K562 (cell line): ENCODE measurements around the gene EFCAB12. TPM values are rescaled to one million over a fixed set of nuclear protein-coding genes. Genes with fewer than 3 reads are reported as not detected.
A peak's percentile ranks its signal among the peaks of the same experiment; 100 is the strongest.

Experiments used
- BRF1 ChIP-seq: IDR thresholded peaks from 3 replicates; pipeline ENCODE4 v1.6.1; 2011; ENCODE audit warnings: borderline replicate concordance, mild to moderate bottlenecking; ENCODE audit not compliant: insufficient read length; ENCODE audit errors: extremely low read depth
- CHAMP1 ChIP-seq: fragments of 450-650 bp; IDR thresholded peaks from 2 replicates; pipeline ENCODE4 v1.6.1; 2016; ENCODE audit warnings: mild to moderate bottlenecking
- EHMT2 ChIP-seq: fragments of 450-650 bp; IDR thresholded peaks from 2 replicates; pipeline ENCODE4 v1.6.1; 2018; ENCODE audit warnings: antibody characterized with exemption
- EP400 ChIP-seq: fragments of 450-650 bp; IDR thresholded peaks from 2 replicates; pipeline ENCODE4 v1.6.1; 2017; ENCODE audit warnings: antibody characterized with exemption, mild to moderate bottlenecking, moderate library complexity
- FOXP1 ChIP-seq: sonication (generic); formaldehyde crosslinking; IDR thresholded peaks from 2 replicates; pipeline ENCODE4 v1.8.0; 2022; ENCODE audit warnings: mild to moderate bottlenecking, missing genetic modification reagents
- HLTF ChIP-seq: fragments of 450-650 bp; IDR thresholded peaks from 2 replicates; pipeline ENCODE4 v1.6.1; 2016
- IFI16 ChIP-seq: fragments of 250-450 bp; sonication (Bioruptor Pico); IDR thresholded peaks from 2 replicates; pipeline ENCODE4 v2.1.2; 2022; ENCODE audit warnings: mild to moderate bottlenecking, inconsistent platforms
- ILK ChIP-seq: fragments of 450-650 bp; IDR thresholded peaks from 2 replicates; pipeline ENCODE4 v1.6.1; 2016; ENCODE audit warnings: missing genetic modification characterization, low read depth, mild to moderate bottlenecking, missing compliant biosample characterization, moderate library complexity, borderline replicate concordance
- KAT8 ChIP-seq: fragments of 450-650 bp; IDR thresholded peaks from 2 replicates; pipeline ENCODE4 v1.6.1; 2016; ENCODE audit warnings: low read depth, mild to moderate bottlenecking
- KDM1A ChIP-seq, 2 experiments: fragments of 450-650 bp; IDR thresholded peaks; 2 replicates each; pipeline ENCODE4 v1.6.1; 2016; ENCODE audit warnings: mild to moderate bottlenecking in 2 of 2
- KDM2B ChIP-seq: fragments of 250-450 bp; sonication (Bioruptor Pico); IDR thresholded peaks from 2 replicates; pipeline ENCODE4 v1.8.0; 2021; ENCODE audit warnings: mild to moderate bottlenecking, moderate library complexity
- NCOA4 ChIP-seq: fragments of 450-650 bp; IDR thresholded peaks from 2 replicates; pipeline ENCODE4 v1.6.1; 2018; ENCODE audit warnings: mild to moderate bottlenecking; ENCODE audit not compliant: partially characterized antibody
- POLR2G ChIP-seq: fragments of 200-400 bp; formaldehyde crosslinking; IDR thresholded peaks from 2 replicates; pipeline ENCODE4 v1.6.1; 2017; ENCODE audit warnings: low read depth, mild to moderate bottlenecking, antibody characterized with exemption, low read length, moderate library complexity
- ZNF232 ChIP-seq: sonication (generic); formaldehyde crosslinking; IDR thresholded peaks from 2 replicates; pipeline ENCODE4 v1.8.0; 2022; ENCODE audit warnings: mild to moderate bottlenecking, missing genetic modification reagents
- ZNF316 ChIP-seq: fragments of 450-650 bp; IDR thresholded peaks from 2 replicates; pipeline ENCODE4 v1.6.1; 2016
- ZNF586 ChIP-seq: fragments of 450-650 bp; formaldehyde crosslinking; conservative IDR thresholded peaks from 2 replicates; pipeline ENCODE4 v1.4.0; 2020; ENCODE audit warnings: mild to moderate bottlenecking, moderate library complexity
- polyA plus RNA-seq, 8 experiments: library from polyadenylated mRNA; depleted of rRNA in 4 of 8; stranded (reverse) in 5 of 8; unstranded in 3 of 8; fragments of >200 nt; fragmentation: Nextera tagmentation in 2 of 8; fragmentation: Illumina TruSeq in 1 of 8; extraction: Ambion mirVana in 2 of 8; extraction: Trizol in 1 of 8; gene quantifications; 2 replicates each; pipeline versions ENCODE4 v1.2.1 to v1.2.3, GENCODE V29; 2011 to 2014; ENCODE audit warnings: inconsistent platforms in 1 of 8, missing spikeins in 1 of 8
- total RNA-seq, 7 experiments: library from RNA; depleted of rRNA in 6 of 7; stranded (reverse); fragments of >200 nt in 6 of 7; fragmentation: Illumina TruSeq in 2 of 7; extraction: Trizol in 2 of 7; gene quantifications; 2 replicates each; pipeline versions ENCODE4 v1.2.1 to v1.2.3, GENCODE V29; 2011 to 2021; ENCODE audit warnings: low replicate concordance in 1 of 7
- TF ChIP-seq, protein P1 (sequence below): fragments of 250-450 bp; sonication (Bioruptor Pico); IDR thresholded peaks from 2 replicates; pipeline ENCODE4 v1.4.0; 2020; ENCODE audit warnings: mild to moderate bottlenecking, moderate library complexity
- TF ChIP-seq, protein P2 (sequence below): IDR thresholded peaks from 2 replicates; pipeline ENCODE4 v1.6.1; 2014; ENCODE audit warnings: antibody characterized with exemption
- TF ChIP-seq, protein P3 (sequence below): fragments of 450-650 bp; conservative IDR thresholded peaks from 2 replicates; pipeline ENCODE4 v1.6.1; 2016; ENCODE audit warnings: missing genetic modification characterization, low read depth, mild to moderate bottlenecking, control low read depth, missing compliant biosample characterization

EFCAB12 gene
- total and polyA plus RNA-seq, 9 of the 15 experiments (the other 6 are each of a cell fraction or from before 2014, with no cell fraction given) = 0.08 to 0.95 (median 0.56) TPM; not detected in 1

GRCh38 chr3:129439226-129439816 is 10.9 kb upstream of the EFCAB12 start (continued):
- TF ChIP-seq POLR2G (no peak), ZNF586 (no peak), ZNF316 (no peak), BRF1 (no peak), KDM1A (IDR thresholded peaks at IDR 0.05) (peak; percentile 63 to 78), FOXP1 (no peak), CHAMP1 (no peak), EHMT2 (no peak), EP400 (no peak), IFI16 (CRISPR knock-in tag) (no peak), NCOA4 (no peak), KAT8 (no peak), ILK (tag) (no peak), ZNF232 (CRISPR knock-in tag) (no peak), KDM2B (CRISPR knock-in tag) (no peak), HLTF (no peak)
- TF ChIP-seq, protein P1, sequence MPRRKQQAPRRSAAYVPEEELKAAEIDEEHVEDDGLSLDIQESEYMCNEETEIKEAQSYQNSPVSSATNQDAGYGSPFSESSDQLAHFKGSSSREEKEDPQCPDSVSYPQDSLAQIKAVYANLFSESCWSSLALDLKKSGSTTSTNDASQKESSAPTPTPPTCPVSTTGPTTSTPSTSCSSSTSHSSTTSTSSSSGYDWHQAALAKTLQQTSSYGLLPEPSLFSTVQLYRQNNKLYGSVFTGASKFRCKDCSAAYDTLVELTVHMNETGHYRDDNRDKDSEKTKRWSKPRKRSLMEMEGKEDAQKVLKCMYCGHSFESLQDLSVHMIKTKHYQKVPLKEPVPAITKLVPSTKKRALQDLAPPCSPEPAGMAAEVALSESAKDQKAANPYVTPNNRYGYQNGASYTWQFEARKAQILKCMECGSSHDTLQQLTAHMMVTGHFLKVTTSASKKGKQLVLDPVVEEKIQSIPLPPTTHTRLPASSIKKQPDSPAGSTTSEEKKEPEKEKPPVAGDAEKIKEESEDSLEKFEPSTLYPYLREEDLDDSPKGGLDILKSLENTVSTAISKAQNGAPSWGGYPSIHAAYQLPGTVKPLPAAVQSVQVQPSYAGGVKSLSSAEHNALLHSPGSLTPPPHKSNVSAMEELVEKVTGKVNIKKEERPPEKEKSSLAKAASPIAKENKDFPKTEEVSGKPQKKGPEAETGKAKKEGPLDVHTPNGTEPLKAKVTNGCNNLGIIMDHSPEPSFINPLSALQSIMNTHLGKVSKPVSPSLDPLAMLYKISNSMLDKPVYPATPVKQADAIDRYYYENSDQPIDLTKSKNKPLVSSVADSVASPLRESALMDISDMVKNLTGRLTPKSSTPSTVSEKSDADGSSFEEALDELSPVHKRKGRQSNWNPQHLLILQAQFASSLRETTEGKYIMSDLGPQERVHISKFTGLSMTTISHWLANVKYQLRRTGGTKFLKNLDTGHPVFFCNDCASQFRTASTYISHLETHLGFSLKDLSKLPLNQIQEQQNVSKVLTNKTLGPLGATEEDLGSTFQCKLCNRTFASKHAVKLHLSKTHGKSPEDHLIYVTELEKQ (CRISPR knock-in tag) = no peak
- TF ChIP-seq, protein P2, sequence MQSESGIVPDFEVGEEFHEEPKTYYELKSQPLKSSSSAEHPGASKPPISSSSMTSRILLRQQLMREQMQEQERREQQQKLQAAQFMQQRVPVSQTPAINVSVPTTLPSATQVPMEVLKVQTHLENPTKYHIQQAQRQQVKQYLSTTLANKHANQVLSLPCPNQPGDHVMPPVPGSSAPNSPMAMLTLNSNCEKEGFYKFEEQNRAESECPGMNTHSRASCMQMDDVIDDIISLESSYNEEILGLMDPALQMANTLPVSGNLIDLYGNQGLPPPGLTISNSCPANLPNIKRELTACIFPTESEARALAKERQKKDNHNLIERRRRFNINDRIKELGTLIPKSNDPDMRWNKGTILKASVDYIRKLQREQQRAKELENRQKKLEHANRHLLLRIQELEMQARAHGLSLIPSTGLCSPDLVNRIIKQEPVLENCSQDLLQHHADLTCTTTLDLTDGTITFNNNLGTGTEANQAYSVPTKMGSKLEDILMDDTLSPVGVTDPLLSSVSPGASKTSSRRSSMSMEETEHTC = no peak
- TF ChIP-seq, protein P3, sequence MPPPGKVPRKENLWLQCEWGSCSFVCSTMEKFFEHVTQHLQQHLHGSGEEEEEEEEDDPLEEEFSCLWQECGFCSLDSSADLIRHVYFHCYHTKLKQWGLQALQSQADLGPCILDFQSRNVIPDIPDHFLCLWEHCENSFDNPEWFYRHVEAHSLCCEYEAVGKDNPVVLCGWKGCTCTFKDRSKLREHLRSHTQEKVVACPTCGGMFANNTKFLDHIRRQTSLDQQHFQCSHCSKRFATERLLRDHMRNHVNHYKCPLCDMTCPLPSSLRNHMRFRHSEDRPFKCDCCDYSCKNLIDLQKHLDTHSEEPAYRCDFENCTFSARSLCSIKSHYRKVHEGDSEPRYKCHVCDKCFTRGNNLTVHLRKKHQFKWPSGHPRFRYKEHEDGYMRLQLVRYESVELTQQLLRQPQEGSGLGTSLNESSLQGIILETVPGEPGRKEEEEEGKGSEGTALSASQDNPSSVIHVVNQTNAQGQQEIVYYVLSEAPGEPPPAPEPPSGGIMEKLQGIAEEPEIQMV (tag) = no peak
